NCI-H510A (cell line): Measurements from ENCODE around the gene OR11H1.
"Not testable (repeated sequence)": the region's sequence is repeated elsewhere in the genome, so short reads cannot be mapped to it uniquely, and the experiment has no call there.

Experiments
- DNase-seq: peaks from one replicate; lab custom pipeline; 2025; lab: John Stamatoyannopoulos, UW

OR11H1 gene, protein sequence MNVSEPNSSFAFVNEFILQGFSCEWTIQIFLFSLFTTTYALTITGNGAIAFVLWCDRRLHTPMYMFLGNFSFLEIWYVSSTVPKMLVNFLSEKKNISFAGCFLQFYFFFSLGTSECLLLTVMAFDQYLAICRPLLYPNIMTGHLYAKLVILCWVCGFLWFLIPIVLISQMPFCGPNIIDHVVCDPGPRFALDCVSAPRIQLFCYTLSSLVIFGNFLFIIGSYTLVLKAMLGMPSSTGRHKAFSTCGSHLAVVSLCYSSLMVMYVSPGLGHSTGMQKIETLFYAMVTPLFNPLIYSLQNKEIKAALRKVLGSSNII

GRCh38 chr22:15527892-15528291 is at the start of gene OR11H1:
TSS of gene OR11H1 (plus strand) at chr22:15528192. CDS start at chr22:15528192, 0 bp downstream.
- DNase-seq: not testable (repeated sequence)

- DNase-seq: not testable (repeated sequence)
Observed at GRCh38 chr22:15509967-15510366, 18.0 kb upstream of the OR11H1 start.

DNA sequence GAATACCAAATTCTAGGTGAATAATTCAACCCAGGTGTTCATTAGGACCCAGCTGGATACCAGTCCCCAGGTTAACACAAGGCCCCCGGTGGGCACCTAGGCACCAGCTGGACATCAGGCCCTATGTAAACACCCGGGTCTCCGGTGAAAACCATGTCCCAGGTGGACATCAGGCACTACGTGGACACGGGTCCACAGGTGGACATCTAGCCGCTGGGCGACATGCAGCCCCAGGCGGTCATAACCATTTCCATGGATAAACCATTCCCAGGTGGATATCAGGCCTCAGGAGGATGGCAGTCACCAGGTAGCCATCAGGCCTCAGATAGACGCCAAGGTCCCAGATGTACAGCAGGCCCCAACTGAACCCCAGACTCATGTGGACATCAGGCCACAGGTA is 12.1 kb upstream of the OR11H1 start:
- DNase-seq: not testable (repeated sequence)

GRCh38 chr22:15553767-15554166 is 25.8 kb downstream of the OR11H1 start:
- DNase-seq: not testable (repeated sequence)

GRCh38 chr22:15563461-15563860 is 35.5 kb downstream of the OR11H1 start:
- not testable (repeated sequence) for DNase-seq

- not testable (repeated sequence) for DNase-seq
Observed at GRCh38 chr22:15565063-15565462, 37.1 kb downstream of the OR11H1 start.
